ENCODE measurements around the gene LYZL1.

LYZL1 gene

DNA sequence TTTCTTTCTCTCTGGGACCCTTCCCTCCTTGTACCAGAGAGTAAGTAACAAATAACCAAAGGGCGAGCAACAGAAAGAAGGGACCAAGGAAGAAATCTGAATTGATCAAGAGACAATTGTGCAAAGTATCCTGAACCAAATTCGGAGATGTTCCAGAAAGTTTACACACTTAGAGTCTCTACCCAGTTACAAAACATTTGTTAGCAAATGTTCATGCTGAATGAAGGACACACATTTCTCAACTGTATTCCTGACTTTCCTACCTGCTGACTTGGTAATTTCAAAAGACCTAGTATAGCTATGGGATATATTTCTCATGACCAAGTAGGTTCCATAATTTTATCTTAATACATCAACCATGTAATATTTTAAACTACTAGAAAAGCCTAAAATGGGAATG is 37.4 kb downstream of the LYZL1 start (continued):
- TF ChIP-seq BACH2 (CRISPR knock-in tag; IDR thresholded peaks at IDR 0.05; ENCODE audit: borderline replicate concordance): no peak

DNA sequence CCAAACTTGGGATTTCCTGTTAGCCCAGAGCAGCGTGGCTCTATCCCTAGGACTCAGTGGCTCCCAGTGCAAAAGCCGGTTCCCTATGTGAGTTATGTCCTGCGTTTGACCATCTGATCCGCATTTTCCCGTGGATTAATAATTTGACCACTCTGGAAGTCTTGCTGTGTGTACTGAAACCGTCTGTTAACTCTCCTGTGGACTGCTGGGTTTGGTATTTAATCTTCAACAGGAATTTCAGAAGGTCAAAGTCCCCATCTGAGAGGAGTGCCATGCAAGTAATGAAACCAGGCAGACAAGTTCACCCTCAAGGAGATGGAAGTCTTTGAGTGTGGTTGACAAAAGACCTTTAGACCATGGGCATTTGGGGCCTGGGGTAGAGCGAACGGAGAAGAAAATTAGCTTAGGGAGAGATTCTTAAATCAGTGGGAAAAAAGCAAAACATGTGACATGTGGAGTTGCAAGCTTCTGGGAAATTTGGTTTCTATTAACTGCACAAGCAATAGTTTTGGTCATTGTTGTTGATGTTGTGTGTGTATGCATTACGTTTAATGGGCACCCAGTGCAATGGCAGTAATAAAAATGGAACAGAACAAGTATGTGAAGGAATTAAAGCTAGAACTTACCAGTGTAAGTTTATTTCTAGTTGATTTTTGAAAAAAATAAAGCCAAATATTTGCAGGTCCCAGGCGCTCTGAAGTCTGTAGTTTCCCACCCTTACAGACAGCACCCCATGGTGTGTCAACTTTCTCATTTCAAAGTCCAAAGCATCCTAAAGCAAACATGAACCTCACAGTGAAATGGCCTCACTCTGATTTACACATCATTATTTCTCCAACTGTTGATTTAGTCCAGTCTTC is 38.2 kb downstream of the LYZL1 start:
- ATAC-seq: no peak
- TF ChIP-seq ZFP3 (CRISPR knock-in tag; IDR thresholded peaks at IDR 0.05): no peak
- TF ChIP-seq ARNTL (CRISPR knock-in tag; IDR thresholded peaks at IDR 0.05; ENCODE audit: borderline replicate concordance, low read depth): no peak
- TF ChIP-seq OSR1 (CRISPR knock-in tag; IDR thresholded peaks at IDR 0.05): no peak
- no peak for TF ChIP-seq ZC3H10 (CRISPR knock-in tag; IDR thresholded peaks at IDR 0.05)
- no peak for TF ChIP-seq GLIS3 (CRISPR knock-in tag; IDR thresholded peaks at IDR 0.05)

DNA sequence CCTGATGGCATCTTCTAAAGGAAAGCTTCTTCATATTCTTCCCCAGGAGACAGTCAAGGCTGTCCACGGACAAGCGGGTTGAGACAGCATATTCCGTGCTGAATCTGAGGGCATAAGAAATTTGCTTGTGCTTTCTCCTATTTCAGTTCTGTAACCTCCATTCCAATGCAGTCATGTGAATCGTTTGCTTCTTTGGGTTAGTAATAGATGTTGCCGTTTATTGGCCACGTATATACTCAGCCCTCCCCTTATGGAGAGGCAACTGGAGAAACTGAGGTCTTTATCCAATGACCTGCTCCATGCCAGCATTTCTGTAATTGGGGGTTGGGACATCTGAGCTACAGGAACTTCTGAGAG is 38.9 kb downstream of the LYZL1 start:
- TF ChIP-seq TCF4 (CRISPR knock-in tag; IDR thresholded peaks at IDR 0.05; ENCODE audit: borderline replicate concordance) (no peak), ESRRG (CRISPR knock-in tag; IDR thresholded peaks at IDR 0.05) (no peak), TOX (CRISPR knock-in tag; IDR thresholded peaks at IDR 0.05; ENCODE audit: borderline replicate concordance) (no peak), ARNTL (CRISPR knock-in tag; IDR thresholded peaks at IDR 0.05; ENCODE audit: borderline replicate concordance, low read depth) (no peak), CSDC2 (CRISPR knock-in tag; IDR thresholded peaks at IDR 0.05) (no peak), BACH2 (CRISPR knock-in tag; IDR thresholded peaks at IDR 0.05; ENCODE audit: borderline replicate concordance) (no peak), RARB (CRISPR knock-in tag; IDR thresholded peaks at IDR 0.05) (no peak), ZNF8 (CRISPR knock-in tag; IDR thresholded peaks at IDR 0.05) (no peak), ZNF565 (CRISPR knock-in tag; conservative IDR thresholded peaks at IDR 0.05; ENCODE audit: low read depth) (no peak), SNAI2 (CRISPR knock-in tag; IDR thresholded peaks at IDR 0.05) (no peak), ZC3H10 (CRISPR knock-in tag; IDR thresholded peaks at IDR 0.05) (no peak)
- TF ChIP-seq, protein P1, sequence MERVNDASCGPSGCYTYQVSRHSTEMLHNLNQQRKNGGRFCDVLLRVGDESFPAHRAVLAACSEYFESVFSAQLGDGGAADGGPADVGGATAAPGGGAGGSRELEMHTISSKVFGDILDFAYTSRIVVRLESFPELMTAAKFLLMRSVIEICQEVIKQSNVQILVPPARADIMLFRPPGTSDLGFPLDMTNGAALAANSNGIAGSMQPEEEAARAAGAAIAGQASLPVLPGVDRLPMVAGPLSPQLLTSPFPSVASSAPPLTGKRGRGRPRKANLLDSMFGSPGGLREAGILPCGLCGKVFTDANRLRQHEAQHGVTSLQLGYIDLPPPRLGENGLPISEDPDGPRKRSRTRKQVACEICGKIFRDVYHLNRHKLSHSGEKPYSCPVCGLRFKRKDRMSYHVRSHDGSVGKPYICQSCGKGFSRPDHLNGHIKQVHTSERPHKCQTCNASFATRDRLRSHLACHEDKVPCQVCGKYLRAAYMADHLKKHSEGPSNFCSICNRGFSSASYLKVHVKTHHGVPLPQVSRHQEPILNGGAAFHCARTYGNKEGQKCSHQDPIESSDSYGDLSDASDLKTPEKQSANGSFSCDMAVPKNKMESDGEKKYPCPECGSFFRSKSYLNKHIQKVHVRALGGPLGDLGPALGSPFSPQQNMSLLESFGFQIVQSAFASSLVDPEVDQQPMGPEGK (CRISPR knock-in tag; IDR thresholded peaks at IDR 0.05; ENCODE audit: borderline replicate concordance): no peak
- TF ChIP-seq, protein P2, sequence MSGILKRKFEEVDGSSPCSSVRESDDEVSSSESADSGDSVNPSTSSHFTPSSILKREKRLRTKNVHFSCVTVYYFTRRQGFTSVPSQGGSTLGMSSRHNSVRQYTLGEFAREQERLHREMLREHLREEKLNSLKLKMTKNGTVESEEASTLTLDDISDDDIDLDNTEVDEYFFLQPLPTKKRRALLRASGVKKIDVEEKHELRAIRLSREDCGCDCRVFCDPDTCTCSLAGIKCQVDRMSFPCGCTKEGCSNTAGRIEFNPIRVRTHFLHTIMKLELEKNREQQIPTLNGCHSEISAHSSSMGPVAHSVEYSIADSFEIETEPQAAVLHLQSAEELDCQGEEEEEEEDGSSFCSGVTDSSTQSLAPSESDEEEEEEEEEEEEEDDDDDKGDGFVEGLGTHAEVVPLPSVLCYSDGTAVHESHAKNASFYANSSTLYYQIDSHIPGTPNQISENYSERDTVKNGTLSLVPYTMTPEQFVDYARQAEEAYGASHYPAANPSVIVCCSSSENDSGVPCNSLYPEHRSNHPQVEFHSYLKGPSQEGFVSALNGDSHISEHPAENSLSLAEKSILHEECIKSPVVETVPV (CRISPR knock-in tag; IDR thresholded peaks at IDR 0.05): no peak

DNA sequence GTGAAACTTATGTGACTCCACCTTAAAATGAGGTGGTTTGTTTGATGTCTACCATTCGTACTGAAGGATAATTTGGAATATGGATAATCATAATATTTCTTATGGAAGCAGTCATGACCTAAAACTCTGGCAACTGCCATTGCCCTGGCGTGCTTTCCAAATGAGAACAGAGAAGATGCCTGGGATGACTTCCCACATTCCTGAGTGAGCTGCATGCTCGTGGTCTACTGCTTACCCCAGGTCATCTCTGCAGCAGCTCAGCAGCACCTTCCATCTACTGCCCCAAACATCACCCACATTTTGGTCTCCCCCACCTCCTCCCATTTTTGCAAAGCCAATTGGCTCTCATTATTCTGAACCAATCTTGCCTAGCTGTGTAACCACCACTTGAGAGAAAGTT is 40.1 kb downstream of the LYZL1 start:
- ATAC-seq: no peak; the same call in 2 of the 3 replicates

More for the DNA sequence above, 38.9 kb downstream of the LYZL1 start:
- ATAC-seq: no peak

More for the DNA sequence above, 40.1 kb downstream of the LYZL1 start:
- no peak for TF ChIP-seq ZFP30 (CRISPR knock-in tag; IDR thresholded peaks at IDR 0.05)
- TF ChIP-seq, protein P3, sequence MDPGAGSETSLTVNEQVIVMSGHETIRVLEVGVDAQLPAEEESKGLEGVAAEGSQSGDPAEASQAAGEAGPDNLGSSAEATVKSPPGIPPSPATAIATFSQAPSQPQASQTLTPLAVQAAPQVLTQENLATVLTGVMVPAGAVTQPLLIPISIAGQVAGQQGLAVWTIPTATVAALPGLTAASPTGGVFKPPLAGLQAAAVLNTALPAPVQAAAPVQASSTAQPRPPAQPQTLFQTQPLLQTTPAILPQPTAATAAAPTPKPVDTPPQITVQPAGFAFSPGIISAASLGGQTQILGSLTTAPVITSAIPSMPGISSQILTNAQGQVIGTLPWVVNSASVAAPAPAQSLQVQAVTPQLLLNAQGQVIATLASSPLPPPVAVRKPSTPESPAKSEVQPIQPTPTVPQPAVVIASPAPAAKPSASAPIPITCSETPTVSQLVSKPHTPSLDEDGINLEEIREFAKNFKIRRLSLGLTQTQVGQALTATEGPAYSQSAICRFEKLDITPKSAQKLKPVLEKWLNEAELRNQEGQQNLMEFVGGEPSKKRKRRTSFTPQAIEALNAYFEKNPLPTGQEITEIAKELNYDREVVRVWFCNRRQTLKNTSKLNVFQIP (CRISPR knock-in tag; IDR thresholded peaks at IDR 0.05; ENCODE audit: borderline replicate concordance, low read depth): no peak
- no peak for TF ChIP-seq ISL1 (CRISPR knock-in tag; IDR thresholded peaks at IDR 0.05)
- no peak for TF ChIP-seq GLIS3 (CRISPR knock-in tag; IDR thresholded peaks at IDR 0.05)
- TF ChIP-seq, protein P4, sequence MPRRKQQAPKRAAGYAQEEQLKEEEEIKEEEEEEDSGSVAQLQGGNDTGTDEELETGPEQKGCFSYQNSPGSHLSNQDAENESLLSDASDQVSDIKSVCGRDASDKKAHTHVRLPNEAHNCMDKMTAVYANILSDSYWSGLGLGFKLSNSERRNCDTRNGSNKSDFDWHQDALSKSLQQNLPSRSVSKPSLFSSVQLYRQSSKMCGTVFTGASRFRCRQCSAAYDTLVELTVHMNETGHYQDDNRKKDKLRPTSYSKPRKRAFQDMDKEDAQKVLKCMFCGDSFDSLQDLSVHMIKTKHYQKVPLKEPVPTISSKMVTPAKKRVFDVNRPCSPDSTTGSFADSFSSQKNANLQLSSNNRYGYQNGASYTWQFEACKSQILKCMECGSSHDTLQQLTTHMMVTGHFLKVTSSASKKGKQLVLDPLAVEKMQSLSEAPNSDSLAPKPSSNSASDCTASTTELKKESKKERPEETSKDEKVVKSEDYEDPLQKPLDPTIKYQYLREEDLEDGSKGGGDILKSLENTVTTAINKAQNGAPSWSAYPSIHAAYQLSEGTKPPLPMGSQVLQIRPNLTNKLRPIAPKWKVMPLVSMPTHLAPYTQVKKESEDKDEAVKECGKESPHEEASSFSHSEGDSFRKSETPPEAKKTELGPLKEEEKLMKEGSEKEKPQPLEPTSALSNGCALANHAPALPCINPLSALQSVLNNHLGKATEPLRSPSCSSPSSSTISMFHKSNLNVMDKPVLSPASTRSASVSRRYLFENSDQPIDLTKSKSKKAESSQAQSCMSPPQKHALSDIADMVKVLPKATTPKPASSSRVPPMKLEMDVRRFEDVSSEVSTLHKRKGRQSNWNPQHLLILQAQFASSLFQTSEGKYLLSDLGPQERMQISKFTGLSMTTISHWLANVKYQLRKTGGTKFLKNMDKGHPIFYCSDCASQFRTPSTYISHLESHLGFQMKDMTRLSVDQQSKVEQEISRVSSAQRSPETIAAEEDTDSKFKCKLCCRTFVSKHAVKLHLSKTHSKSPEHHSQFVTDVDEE (CRISPR knock-in tag; IDR thresholded peaks at IDR 0.05): no peak
- TF ChIP-seq BACH2 (CRISPR knock-in tag; IDR thresholded peaks at IDR 0.05; ENCODE audit: borderline replicate concordance): no peak
- TF ChIP-seq, protein P2 (CRISPR knock-in tag; IDR thresholded peaks at IDR 0.05): no peak
- TF ChIP-seq, protein P5, sequence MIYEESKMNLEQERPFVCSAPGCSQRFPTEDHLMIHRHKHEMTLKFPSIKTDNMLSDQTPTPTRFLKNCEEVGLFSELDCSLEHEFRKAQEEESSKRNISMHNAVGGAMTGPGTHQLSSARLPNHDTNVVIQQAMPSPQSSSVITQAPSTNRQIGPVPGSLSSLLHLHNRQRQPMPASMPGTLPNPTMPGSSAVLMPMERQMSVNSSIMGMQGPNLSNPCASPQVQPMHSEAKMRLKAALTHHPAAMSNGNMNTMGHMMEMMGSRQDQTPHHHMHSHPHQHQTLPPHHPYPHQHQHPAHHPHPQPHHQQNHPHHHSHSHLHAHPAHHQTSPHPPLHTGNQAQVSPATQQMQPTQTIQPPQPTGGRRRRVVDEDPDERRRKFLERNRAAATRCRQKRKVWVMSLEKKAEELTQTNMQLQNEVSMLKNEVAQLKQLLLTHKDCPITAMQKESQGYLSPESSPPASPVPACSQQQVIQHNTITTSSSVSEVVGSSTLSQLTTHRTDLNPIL (CRISPR knock-in tag; IDR thresholded peaks at IDR 0.05; ENCODE audit: low read depth): no peak
- TF ChIP-seq TOX (CRISPR knock-in tag; IDR thresholded peaks at IDR 0.05; ENCODE audit: borderline replicate concordance): no peak
- TF ChIP-seq CSDC2 (CRISPR knock-in tag; IDR thresholded peaks at IDR 0.05): no peak
- TF ChIP-seq ZC3H10 (CRISPR knock-in tag; IDR thresholded peaks at IDR 0.05): no peak
- no peak for TF ChIP-seq ZNF70 (CRISPR knock-in tag; IDR thresholded peaks at IDR 0.05)
- no peak for TF ChIP-seq SNAI2 (CRISPR knock-in tag; IDR thresholded peaks at IDR 0.05)
- no peak for TF ChIP-seq TCF4 (CRISPR knock-in tag; IDR thresholded peaks at IDR 0.05; ENCODE audit: borderline replicate concordance)

Measured in SK-N-SH treated with all-trans-retinoic acid at 6 μM for 48 hours (cell line).